ENCODE measurements around the gene PLEKHM2.

GRCh38 chr1:15680561-15681348, 3.4 kb upstream of the PLEKHM2 start:
- TF ChIP-seq, protein P1, sequence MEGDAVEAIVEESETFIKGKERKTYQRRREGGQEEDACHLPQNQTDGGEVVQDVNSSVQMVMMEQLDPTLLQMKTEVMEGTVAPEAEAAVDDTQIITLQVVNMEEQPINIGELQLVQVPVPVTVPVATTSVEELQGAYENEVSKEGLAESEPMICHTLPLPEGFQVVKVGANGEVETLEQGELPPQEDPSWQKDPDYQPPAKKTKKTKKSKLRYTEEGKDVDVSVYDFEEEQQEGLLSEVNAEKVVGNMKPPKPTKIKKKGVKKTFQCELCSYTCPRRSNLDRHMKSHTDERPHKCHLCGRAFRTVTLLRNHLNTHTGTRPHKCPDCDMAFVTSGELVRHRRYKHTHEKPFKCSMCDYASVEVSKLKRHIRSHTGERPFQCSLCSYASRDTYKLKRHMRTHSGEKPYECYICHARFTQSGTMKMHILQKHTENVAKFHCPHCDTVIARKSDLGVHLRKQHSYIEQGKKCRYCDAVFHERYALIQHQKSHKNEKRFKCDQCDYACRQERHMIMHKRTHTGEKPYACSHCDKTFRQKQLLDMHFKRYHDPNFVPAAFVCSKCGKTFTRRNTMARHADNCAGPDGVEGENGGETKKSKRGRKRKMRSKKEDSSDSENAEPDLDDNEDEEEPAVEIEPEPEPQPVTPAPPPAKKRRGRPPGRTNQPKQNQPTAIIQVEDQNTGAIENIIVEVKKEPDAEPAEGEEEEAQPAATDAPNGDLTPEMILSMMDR (IDR thresholded peaks at IDR 0.05; ENCODE audit: poor library complexity): no peak
- TF ChIP-seq EZH2phosphoT487 (IDR thresholded peaks at IDR 0.05; ENCODE audit: low read depth, severe bottlenecking, unreplicated experiment): no peak
- TF ChIP-seq EZH2 (IDR thresholded peaks at IDR 0.05; ENCODE audit: borderline replicate concordance): no peak

Measured in hepatocyte (in vitro differentiated cells).